KMS-11 (cell line): ENCODE results near the gene CDH2.

ENCODE experiments used
- H2AFZ ChIP-seq: fragments of 200-600 bp; sonication (generic); 2 replicates; pipeline ENCODE4 v1.6.1; 2016; ENCODE audit warnings: antibody characterized with exemption, mixed run types, low read depth
- H3K27ac ChIP-seq: fragments of 200-600 bp; sonication (generic); 2 replicates; pipeline ENCODE4 v1.6.1; 2016; ENCODE audit warnings: mild to moderate bottlenecking, mixed run types
- H3K27me3 ChIP-seq: fragments of 200-600 bp; sonication (generic); 2 replicates; pipeline ENCODE4 v1.6.1; 2017; ENCODE audit warnings: mild to moderate bottlenecking, low read depth, mixed run types, moderate library complexity; ENCODE audit not compliant: insufficient read depth
- H3K36me3 ChIP-seq: fragments of 200-600 bp; sonication (generic); 2 replicates; pipeline ENCODE4 v1.6.1; 2017; ENCODE audit warnings: mild to moderate bottlenecking, mixed run types; ENCODE audit not compliant: insufficient read depth
- H3K4me1 ChIP-seq: fragments of 200-600 bp; sonication (generic); 2 replicates; pipeline ENCODE4 v1.6.1; 2016; ENCODE audit warnings: mild to moderate bottlenecking, low read depth, mixed run types; ENCODE audit not compliant: poor library complexity, severe bottlenecking
- H3K4me2 ChIP-seq: fragments of 200-600 bp; sonication (generic); 2 replicates; pipeline ENCODE4 v1.7.0; 2016; ENCODE audit warnings: mild to moderate bottlenecking, mixed run types
- H3K4me3 ChIP-seq: fragments of 200-600 bp; sonication (generic); IDR thresholded peaks from 2 replicates; pipeline ENCODE4 v1.6.1; 2017; ENCODE audit warnings: low read depth, low read length, mixed read lengths; ENCODE audit not compliant: insufficient read depth
- H3K79me2 ChIP-seq: fragments of 200-600 bp; sonication (generic); 2 replicates; pipeline ENCODE4 v1.6.1; 2016; ENCODE audit warnings: low read depth, mixed run types; ENCODE audit not compliant: insufficient read depth
- H3K9ac ChIP-seq: fragments of 200-600 bp; sonication (generic); 2 replicates; pipeline ENCODE4 v1.6.1; 2016; ENCODE audit warnings: mild to moderate bottlenecking, mixed run types
- H4K20me1 ChIP-seq: fragments of 200-600 bp; sonication (generic); 2 replicates; pipeline ENCODE4 v1.6.1; 2016; ENCODE audit warnings: mild to moderate bottlenecking, mixed run types; ENCODE audit not compliant: insufficient read depth
- CTCF ChIP-seq: fragments of 200-600 bp; sonication (generic); conservative IDR thresholded peaks from 2 replicates; pipeline ENCODE4 v1.6.1; 2017; ENCODE audit warnings: low read depth, mild to moderate bottlenecking, antibody characterized with exemption, low read length, moderate library complexity, mixed read lengths

The CDH2 gene

GRCh38 chr18:28114472-28114871 lies 62.5 kb downstream of the CDH2 start:
- H3K36me3 ChIP-seq, result no peaks in the 10 kb centered on the region
- no peaks in the 10 kb centered on the region for H4K20me1 ChIP-seq
- H2AFZ ChIP-seq, result no peak overlapping the region
- H3K9ac ChIP-seq, result no peak overlapping the region
- H3K4me1 ChIP-seq, result no peaks in the 10 kb centered on the region
- TF ChIP-seq CTCF, result no peak
- H3K4me3 ChIP-seq, result no peak overlapping the region
- no peak overlapping the region for H3K4me2 ChIP-seq
- no peaks in the 10 kb centered on the region for H3K79me2 ChIP-seq
- H3K27ac ChIP-seq, result no peak overlapping the region
- H3K27me3 ChIP-seq, result no peaks in the 10 kb centered on the region

- Histone ChIP-seq H3K4me2 (no peak overlapping the region), H3K4me3 (no peak overlapping the region), H2AFZ (no peak overlapping the region), H3K9ac (no peak overlapping the region), H3K79me2 (no peaks in the 10 kb centered on the region), H3K27ac (no peak overlapping the region), H3K36me3 (no peaks in the 10 kb centered on the region), H4K20me1 (no peaks in the 10 kb centered on the region), H3K27me3 (no peaks in the 10 kb centered on the region), H3K4me1 (no peaks in the 10 kb centered on the region)
- TF ChIP-seq CTCF, result no peak
Observed at GRCh38 chr18:28113271-28114029, 63.5 kb downstream of the CDH2 start.

- no peaks in the 10 kb centered on the region for H3K27me3 ChIP-seq
- no peak for TF ChIP-seq CTCF
- no peaks in the 10 kb centered on the region for H3K36me3 ChIP-seq
- no peak overlapping the region for H3K9ac ChIP-seq
- H3K4me3 ChIP-seq, result no peak overlapping the region
- no peaks in the 10 kb centered on the region for H3K4me1 ChIP-seq
- no peak overlapping the region for H3K4me2 ChIP-seq
- no peak overlapping the region for H2AFZ ChIP-seq
- no peak overlapping the region for H3K27ac ChIP-seq
- H4K20me1 ChIP-seq, result no peaks in the 10 kb centered on the region
- no peaks in the 10 kb centered on the region for H3K79me2 ChIP-seq
Observed at GRCh38 chr18:28112056-28112470, 64.9 kb downstream of the CDH2 start.

GRCh38 chr18:28110924-28111323 lies 66.0 kb downstream of the CDH2 start:
- Histone ChIP-seq H3K79me2 (no peaks in the 10 kb centered on the region), H2AFZ (no peak overlapping the region), H3K27ac (no peak overlapping the region), H3K4me1 (no peaks in the 10 kb centered on the region), H3K4me2 (no peak overlapping the region), H3K4me3 (no peak overlapping the region), H3K36me3 (no peaks in the 10 kb centered on the region), H3K9ac (no peak overlapping the region), H4K20me1 (no peaks in the 10 kb centered on the region), H3K27me3 (no peaks in the 10 kb centered on the region)
- TF ChIP-seq CTCF, result no peak
